ENCODE results near the gene ZIC5.

ZIC5 gene

GRCh38 chr13:99929866-99930265 is 41.7 kb downstream of the ZIC5 start:
- Histone ChIP-seq H3K36me3 (ENCODE audit: control insufficient read depth in 1 of 2, insufficient read depth in 2 of 2, low read depth in 1 of 2, low read length in 2 of 2) (no peaks in the 10 kb centered on the region), H3K79me1 (replicated peaks; ENCODE audit: low read length, poor library complexity, severe bottlenecking) (no peaks in the 10 kb centered on the region), H2BK12ac (ENCODE audit: low read length in 2 of 2) (no peak overlapping the region), H2BK120ac (ENCODE audit: low read depth, low read length) (no peak overlapping the region), H2BK5ac (ENCODE audit: low read depth, low read length, poor library complexity, severe bottlenecking) (no peak overlapping the region), H3K23ac (ENCODE audit: low read length in 2 of 2) (no peak overlapping the region), H2AK5ac (ENCODE audit: low read length, severe bottlenecking) (no peak overlapping the region), H3K9ac (ENCODE audit: low read length) (no peak overlapping the region), H4K91ac (ENCODE audit: low read length) (no peak overlapping the region), H3K4me1 (ENCODE audit: control insufficient read depth, insufficient read depth, low read depth, low read length) (peaks cover 2% of the 10 kb centered on the region), H4K8ac (ENCODE audit: low read length) (no peak overlapping the region), H3K4me2 (ENCODE audit: low read length, poor library complexity, severe bottlenecking) (no peak overlapping the region), H2AFZ (ENCODE audit: low read depth, low read length) (no peak overlapping the region), H3K9me3 (ENCODE audit: control insufficient read depth, low read length) (no peaks in the 10 kb centered on the region), H3K4me3 (ENCODE audit: insufficient read depth in 1 of 2, low read depth in 1 of 2, low read length in 2 of 2) (no peak overlapping the region), H3K18ac (ENCODE audit: low read depth in 1 of 2, low read length in 2 of 2) (no peak overlapping the region), H2BK15ac (ENCODE audit: low read depth, poor library complexity, severe bottlenecking) (no peak overlapping the region), H3K27me3 (ENCODE audit: control insufficient read depth in 1 of 2, insufficient read depth in 1 of 2, low read length in 2 of 2) (peaks cover 0 to 42% of the 10 kb centered on the region in 2 experiments), H3K4ac (ENCODE audit: low read depth in 1 of 2, low read length in 2 of 2) (no peak overlapping the region), H3K14ac (ENCODE audit: low read length in 2 of 2) (no peak overlapping the region), H3K27ac (ENCODE audit: low read length, poor library complexity, severe bottlenecking) (no peak overlapping the region)
- no peak for DNase-seq
- WGBS = 75% methylated on average over 7 of the region's 7 CpGs

- Histone ChIP-seq H3K23ac (ENCODE audit: low read length in 2 of 2) (no peak overlapping the region), H2BK15ac (ENCODE audit: low read depth, poor library complexity, severe bottlenecking) (no peak overlapping the region), H3K14ac (ENCODE audit: low read length in 2 of 2) (no peak overlapping the region), H3K9me3 (ENCODE audit: control insufficient read depth, low read length) (no peaks in the 10 kb centered on the region), H2BK5ac (ENCODE audit: low read depth, low read length, poor library complexity, severe bottlenecking) (no peak overlapping the region), H3K4me1 (ENCODE audit: control insufficient read depth, insufficient read depth, low read depth, low read length) (peaks cover 2% of the 10 kb centered on the region), H2BK12ac (ENCODE audit: low read length in 2 of 2) (no peak overlapping the region), H3K4me2 (ENCODE audit: low read length, poor library complexity, severe bottlenecking) (no peak overlapping the region), H2AFZ (ENCODE audit: low read depth, low read length) (no peak overlapping the region), H3K18ac (ENCODE audit: low read depth in 1 of 2, low read length in 2 of 2) (no peak overlapping the region), H3K4me3 (ENCODE audit: insufficient read depth in 1 of 2, low read depth in 1 of 2, low read length in 2 of 2) (peak overlapping the region in 1 of 2 experiments; percentile 68), H2BK120ac (ENCODE audit: low read depth, low read length) (no peak overlapping the region), H3K9ac (ENCODE audit: low read length) (no peak overlapping the region), H2AK5ac (ENCODE audit: low read length, severe bottlenecking) (no peak overlapping the region), H3K36me3 (ENCODE audit: control insufficient read depth in 1 of 2, insufficient read depth in 2 of 2, low read depth in 1 of 2, low read length in 2 of 2) (no peaks in the 10 kb centered on the region), H3K79me1 (replicated peaks; ENCODE audit: low read length, poor library complexity, severe bottlenecking) (no peaks in the 10 kb centered on the region), H4K8ac (ENCODE audit: low read length) (no peak overlapping the region), H3K4ac (ENCODE audit: low read depth in 1 of 2, low read length in 2 of 2) (no peak overlapping the region), H3K27ac (ENCODE audit: low read length, poor library complexity, severe bottlenecking) (no peak overlapping the region), H4K91ac (ENCODE audit: low read length) (no peak overlapping the region), H3K27me3 (ENCODE audit: control insufficient read depth in 1 of 2, insufficient read depth in 1 of 2, low read length in 2 of 2) (peaks cover 0 to 52% of the 10 kb centered on the region in 2 experiments)
- WGBS = 84% methylated on average over 29 of the region's 29 CpGs
- DNase-seq = no peak
Measured at GRCh38 chr13:99926014-99926731, 45.4 kb downstream of the ZIC5 start.

GRCh38 chr13:99923877-99924582 is 47.5 kb downstream of the ZIC5 start:
- H3K18ac ChIP-seq (ENCODE audit: low read depth in 1 of 2, low read length in 2 of 2) = no peak overlapping the region
- H3K23ac ChIP-seq (ENCODE audit: low read length in 2 of 2) = no peak overlapping the region
- no peak overlapping the region for H3K14ac ChIP-seq (ENCODE audit: low read length in 2 of 2)
- no peak overlapping the region for H2BK12ac ChIP-seq (ENCODE audit: low read length in 2 of 2)
- H2BK15ac ChIP-seq (ENCODE audit: low read depth, poor library complexity, severe bottlenecking) = no peak overlapping the region
- H2AK5ac ChIP-seq (ENCODE audit: low read length, severe bottlenecking) = no peak overlapping the region
- no peaks in the 10 kb centered on the region for H3K79me1 ChIP-seq (replicated peaks; ENCODE audit: low read length, poor library complexity, severe bottlenecking)
- no peak overlapping the region for H3K4ac ChIP-seq (ENCODE audit: low read depth in 1 of 2, low read length in 2 of 2)
- no peak overlapping the region for H3K4me2 ChIP-seq (ENCODE audit: low read length, poor library complexity, severe bottlenecking)
- no peak overlapping the region for H3K4me3 ChIP-seq (ENCODE audit: insufficient read depth in 1 of 2, low read depth in 1 of 2, low read length in 2 of 2)
- no peak overlapping the region for H4K91ac ChIP-seq (ENCODE audit: low read length)
- no peaks in the 10 kb centered on the region for H3K9me3 ChIP-seq (ENCODE audit: control insufficient read depth, low read length)
- peaks cover 0 to 58% of the 10 kb centered on the region in 2 experiments for H3K27me3 ChIP-seq (ENCODE audit: control insufficient read depth in 1 of 2, insufficient read depth in 1 of 2, low read length in 2 of 2)
- H3K4me1 ChIP-seq (ENCODE audit: control insufficient read depth, insufficient read depth, low read depth, low read length) = peaks cover 2% of the 10 kb centered on the region
- H2BK5ac ChIP-seq (ENCODE audit: low read depth, low read length, poor library complexity, severe bottlenecking) = no peak overlapping the region
- H3K27ac ChIP-seq (ENCODE audit: low read length, poor library complexity, severe bottlenecking) = no peak overlapping the region
- H3K9ac ChIP-seq (ENCODE audit: low read length) = no peak overlapping the region
- WGBS = 82% methylated on average over 4 of the region's 6 CpGs
- H2BK120ac ChIP-seq (ENCODE audit: low read depth, low read length) = no peak overlapping the region
- no peaks in the 10 kb centered on the region for H3K36me3 ChIP-seq (ENCODE audit: control insufficient read depth in 1 of 2, insufficient read depth in 2 of 2, low read depth in 1 of 2, low read length in 2 of 2)
- no peak overlapping the region for H4K8ac ChIP-seq (ENCODE audit: low read length)
- DNase-seq = no peak
- H2AFZ ChIP-seq (ENCODE audit: low read depth, low read length) = no peak overlapping the region

GRCh38 chr13:99922631-99923404 is 48.7 kb downstream of the ZIC5 start:
- Histone ChIP-seq H3K4me2 (ENCODE audit: low read length, poor library complexity, severe bottlenecking) (no peak overlapping the region), H3K9me3 (ENCODE audit: control insufficient read depth, low read length) (no peaks in the 10 kb centered on the region), H3K79me1 (replicated peaks; ENCODE audit: low read length, poor library complexity, severe bottlenecking) (no peaks in the 10 kb centered on the region), H2AK5ac (ENCODE audit: low read length, severe bottlenecking) (no peak overlapping the region), H3K18ac (ENCODE audit: low read depth in 1 of 2, low read length in 2 of 2) (no peak overlapping the region), H2BK15ac (ENCODE audit: low read depth, poor library complexity, severe bottlenecking) (no peak overlapping the region), H3K23ac (ENCODE audit: low read length in 2 of 2) (no peak overlapping the region), H4K8ac (ENCODE audit: low read length) (no peak overlapping the region), H2BK5ac (ENCODE audit: low read depth, low read length, poor library complexity, severe bottlenecking) (no peak overlapping the region), H4K91ac (ENCODE audit: low read length) (no peak overlapping the region), H3K9ac (ENCODE audit: low read length) (no peak overlapping the region), H2AFZ (ENCODE audit: low read depth, low read length) (no peak overlapping the region), H2BK120ac (ENCODE audit: low read depth, low read length) (no peak overlapping the region), H3K27me3 (ENCODE audit: control insufficient read depth in 1 of 2, insufficient read depth in 1 of 2, low read length in 2 of 2) (peaks cover 0 to 58% of the 10 kb centered on the region in 2 experiments), H3K4ac (ENCODE audit: low read depth in 1 of 2, low read length in 2 of 2) (no peak overlapping the region), H3K4me3 (ENCODE audit: insufficient read depth in 1 of 2, low read depth in 1 of 2, low read length in 2 of 2) (no peak overlapping the region), H2BK12ac (ENCODE audit: low read length in 2 of 2) (no peak overlapping the region), H3K36me3 (ENCODE audit: control insufficient read depth in 1 of 2, insufficient read depth in 2 of 2, low read depth in 1 of 2, low read length in 2 of 2) (no peaks in the 10 kb centered on the region), H3K27ac (ENCODE audit: low read length, poor library complexity, severe bottlenecking) (no peak overlapping the region), H3K14ac (ENCODE audit: low read length in 2 of 2) (no peak overlapping the region), H3K4me1 (ENCODE audit: control insufficient read depth, insufficient read depth, low read depth, low read length) (peaks cover 2% of the 10 kb centered on the region)
- DNase-seq = no peak
- 77% methylated on average over 19 of the region's 20 CpGs for whole genome bisulfite sequencing

All from mesenchymal stem cell (in vitro differentiated cells and primary cell).